ENCODE data around the gene CUL2.
"Not testable (repeated sequence)": the region's sequence is repeated elsewhere in the genome, so short reads cannot be mapped to it uniquely, and the experiment has no call there.

CUL2 gene

DNA sequence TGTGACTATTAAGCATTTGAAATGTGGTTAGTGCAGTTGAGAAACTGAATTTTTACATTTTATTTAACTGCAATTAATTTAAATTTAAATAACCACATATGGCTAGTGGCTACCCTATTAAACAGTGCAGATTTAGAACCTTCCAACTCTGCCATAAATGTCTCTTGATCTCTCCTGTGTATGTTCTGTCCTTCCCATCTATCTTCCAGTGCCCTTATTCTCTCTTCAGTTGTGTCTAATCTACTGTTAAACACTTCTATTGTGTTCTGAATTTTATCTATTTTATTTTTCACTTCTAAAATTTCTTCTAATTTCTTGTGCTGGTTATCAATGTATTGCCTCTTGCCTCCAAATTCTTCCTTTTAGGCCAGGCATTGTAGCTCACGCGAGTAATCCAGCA, 105.0 kb downstream of the CUL2 start:
- H3K27ac ChIP-seq: no peak overlapping the region
- CTCF ChIA-PET: interaction anchor here (0.7 to 1.1 kb wide), 3 partner anchors 9 to 319 kb away, joined by 3 to 6 read pairs (median 3); no protein-coding TSS in a partner anchor
- no peak for DNase-seq (ENCODE audit: low spot score)
- POLR2A ChIA-PET (ENCODE audit: low non-redundant PET): no interaction called here
- TF ChIP-seq, protein P1, sequence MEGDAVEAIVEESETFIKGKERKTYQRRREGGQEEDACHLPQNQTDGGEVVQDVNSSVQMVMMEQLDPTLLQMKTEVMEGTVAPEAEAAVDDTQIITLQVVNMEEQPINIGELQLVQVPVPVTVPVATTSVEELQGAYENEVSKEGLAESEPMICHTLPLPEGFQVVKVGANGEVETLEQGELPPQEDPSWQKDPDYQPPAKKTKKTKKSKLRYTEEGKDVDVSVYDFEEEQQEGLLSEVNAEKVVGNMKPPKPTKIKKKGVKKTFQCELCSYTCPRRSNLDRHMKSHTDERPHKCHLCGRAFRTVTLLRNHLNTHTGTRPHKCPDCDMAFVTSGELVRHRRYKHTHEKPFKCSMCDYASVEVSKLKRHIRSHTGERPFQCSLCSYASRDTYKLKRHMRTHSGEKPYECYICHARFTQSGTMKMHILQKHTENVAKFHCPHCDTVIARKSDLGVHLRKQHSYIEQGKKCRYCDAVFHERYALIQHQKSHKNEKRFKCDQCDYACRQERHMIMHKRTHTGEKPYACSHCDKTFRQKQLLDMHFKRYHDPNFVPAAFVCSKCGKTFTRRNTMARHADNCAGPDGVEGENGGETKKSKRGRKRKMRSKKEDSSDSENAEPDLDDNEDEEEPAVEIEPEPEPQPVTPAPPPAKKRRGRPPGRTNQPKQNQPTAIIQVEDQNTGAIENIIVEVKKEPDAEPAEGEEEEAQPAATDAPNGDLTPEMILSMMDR (conservative IDR thresholded peaks at IDR 0.05; ENCODE audit: low read depth): no peak

DNA sequence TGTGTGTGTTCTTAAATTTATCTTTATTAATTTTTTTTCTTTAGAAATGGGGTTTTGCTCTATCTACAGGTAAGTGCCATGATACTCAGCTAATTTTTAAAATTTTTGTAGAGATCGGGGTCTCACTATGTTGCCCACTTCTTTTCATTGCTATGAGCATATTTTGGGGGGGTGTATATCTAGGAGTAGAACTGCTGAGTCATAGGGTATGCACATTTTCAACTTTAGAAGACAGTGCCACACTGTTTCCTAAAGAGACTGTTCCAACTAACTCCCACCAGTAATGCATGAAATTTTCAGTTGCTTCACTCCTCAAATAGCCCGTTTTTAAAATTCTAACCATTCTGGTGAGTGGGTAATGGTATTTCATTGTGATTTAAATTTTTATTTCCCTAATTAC, 108.3 kb downstream of the CUL2 start:
- ChIA-PET CTCF (interaction anchor here (1.1 kb wide), 1 partner anchor 12 kb away, joined by 4 read pairs; no protein-coding TSS in a partner anchor), POLR2A (ENCODE audit: low non-redundant PET) (no interaction called here)
- no peak overlapping the region for H3K27ac ChIP-seq
- TF ChIP-seq, protein P1 (conservative IDR thresholded peaks at IDR 0.05; ENCODE audit: low read depth): no peak
- DNase-seq (ENCODE audit: low spot score): no peak

DNA sequence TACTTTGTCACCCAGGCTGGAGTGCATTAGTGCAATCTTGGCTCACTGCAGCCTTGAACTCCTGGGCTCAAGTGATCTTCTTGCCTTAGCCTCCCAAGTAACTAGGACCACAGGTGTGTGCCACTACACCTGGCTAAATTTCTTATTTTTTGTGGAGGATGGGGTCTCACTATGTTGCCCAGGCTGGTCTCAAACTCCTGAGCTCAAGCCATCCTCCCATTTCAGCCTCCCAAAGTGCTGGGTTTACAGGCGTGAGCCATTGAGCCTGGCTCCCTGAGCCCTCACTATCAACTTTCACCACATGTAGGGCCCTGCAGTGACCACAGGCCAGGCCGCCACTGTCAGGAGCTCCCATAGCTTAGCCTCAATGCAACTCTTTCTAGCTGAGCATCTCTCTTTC, 110.2 kb downstream of the CUL2 start:
- ChIA-PET POLR2A (ENCODE audit: low non-redundant PET) (no interaction called here), CTCF (no interaction called here)
- no peak for DNase-seq (ENCODE audit: low spot score)
- no peak overlapping the region for H3K27ac ChIP-seq
- TF ChIP-seq, protein P1 (conservative IDR thresholded peaks at IDR 0.05; ENCODE audit: low read depth): no peak

DNA sequence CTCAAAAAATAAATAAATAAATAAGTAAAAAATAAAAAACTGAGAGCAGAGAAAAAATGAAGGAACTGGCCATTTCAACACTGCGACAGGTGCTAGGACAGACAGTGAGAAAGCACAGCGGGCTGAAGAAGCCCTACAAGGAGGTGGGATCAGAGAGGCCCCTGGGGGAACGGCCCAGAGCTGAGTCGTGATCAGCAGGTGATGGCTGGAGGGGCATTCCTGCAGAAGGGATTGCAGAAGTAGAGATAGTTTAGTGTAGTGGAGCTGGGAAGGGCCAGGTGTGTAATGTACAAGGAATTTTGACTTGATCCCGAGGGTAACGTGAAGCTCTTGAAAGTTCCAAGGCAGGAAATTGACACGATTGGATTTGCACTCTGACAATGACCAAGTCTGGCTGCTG, 112.1 kb downstream of the CUL2 start:
- DNase-seq (ENCODE audit: low spot score): peak; percentile 40
- POLR2A ChIA-PET (ENCODE audit: low non-redundant PET): no interaction called here
- CTCF ChIA-PET: no interaction called here
- no peak overlapping the region for H3K27ac ChIP-seq
- TF ChIP-seq, protein P1 (conservative IDR thresholded peaks at IDR 0.05; ENCODE audit: low read depth): no peak

DNA sequence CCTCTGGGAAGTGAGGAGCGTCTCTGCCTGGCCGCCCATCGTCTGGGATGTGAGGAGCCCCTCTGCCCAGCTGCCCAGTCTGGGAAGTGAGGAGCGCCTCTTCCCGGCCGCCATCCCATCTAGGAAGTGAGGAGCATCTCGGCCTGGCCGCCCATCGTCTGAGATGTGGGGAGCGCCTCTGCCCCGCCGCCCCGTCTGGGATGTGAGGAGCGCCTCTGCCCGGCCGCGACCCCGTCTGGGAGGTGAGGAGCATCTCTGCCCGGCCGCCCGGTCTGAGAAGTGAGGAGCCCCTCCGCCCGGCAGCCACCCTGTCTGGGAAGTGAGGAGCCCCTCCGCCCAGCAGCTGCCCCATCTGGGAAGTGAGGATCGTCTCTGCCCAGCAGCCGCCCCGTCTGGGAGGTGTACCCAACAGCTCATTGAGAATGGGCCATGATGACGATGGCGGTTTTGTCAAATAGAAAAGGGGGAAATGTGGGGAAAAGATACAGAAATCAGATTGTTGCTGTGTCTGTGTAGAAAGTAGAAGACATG, 113.7 kb downstream of the CUL2 start:
- POLR2A ChIA-PET (ENCODE audit: low non-redundant PET); DNase-seq (ENCODE audit: low spot score); CTCF ChIA-PET; H3K27ac ChIP-seq: not testable (repeated sequence)

DNA sequence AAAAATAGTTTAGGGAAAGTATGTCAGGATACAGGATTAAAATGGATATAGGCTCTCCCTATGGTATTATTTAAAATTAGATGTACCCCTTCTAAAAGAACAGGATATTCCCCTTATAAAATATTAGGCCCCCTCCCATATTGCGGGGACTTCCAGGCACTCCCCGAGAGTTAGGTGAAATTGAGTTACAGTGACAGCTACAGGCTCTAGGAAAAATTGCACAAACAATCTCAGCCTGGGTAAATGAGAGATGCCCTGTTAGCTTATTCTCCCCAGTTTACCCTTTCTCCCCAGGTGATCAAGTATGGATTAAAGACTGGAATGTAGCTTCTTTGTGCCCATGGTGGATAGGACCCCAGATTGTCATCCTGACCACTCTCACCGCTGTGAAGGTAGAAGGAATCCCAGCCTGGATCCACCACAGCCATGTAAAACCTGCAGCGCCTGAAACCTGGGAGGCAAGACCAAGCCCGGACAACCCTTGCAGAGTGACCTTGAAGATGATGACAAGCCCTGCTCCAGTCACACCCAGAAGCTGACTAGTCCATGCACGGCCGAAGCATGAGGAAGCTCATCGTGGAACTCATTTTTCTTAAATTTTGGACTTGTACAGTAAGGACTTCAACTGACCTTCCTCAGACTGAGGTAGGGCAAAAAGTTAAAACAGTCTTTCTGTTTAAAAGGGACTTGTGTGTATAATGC, 115.6 kb downstream of the CUL2 start:
- POLR2A ChIA-PET (ENCODE audit: low non-redundant PET); H3K27ac ChIP-seq: not testable (repeated sequence)

DNA sequence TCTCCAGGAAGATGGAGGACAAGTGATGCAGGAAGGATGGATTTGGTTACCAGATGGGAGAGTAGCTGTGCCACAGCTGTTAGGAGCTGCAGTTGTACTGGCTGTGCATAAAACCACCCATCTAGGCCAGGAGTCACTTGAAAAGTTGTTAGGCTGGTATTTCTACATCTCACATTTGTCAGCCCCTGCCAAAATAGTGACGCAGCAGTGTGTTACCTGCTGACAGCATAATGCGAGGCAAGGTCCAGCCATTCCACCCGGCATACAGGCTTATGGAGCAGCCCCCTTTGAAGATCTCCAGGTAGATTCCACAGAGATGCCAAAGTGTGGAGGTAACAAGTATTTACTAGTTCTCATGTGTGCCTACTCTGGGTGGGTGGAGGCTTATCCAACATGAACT, 116.4 kb downstream of the CUL2 start:
- DNase-seq (ENCODE audit: low spot score): peak; percentile 45
- H3K27ac ChIP-seq; POLR2A ChIA-PET (ENCODE audit: low non-redundant PET): not testable (repeated sequence)
- CTCF ChIA-PET: interaction anchor here (0.6 to 1.5 kb wide), 2 partner anchors 150 to 248 kb away, joined by 3 to 8 read pairs; no protein-coding TSS in a partner anchor

More for the DNA sequence above, 115.6 kb downstream of the CUL2 start:
- CTCF ChIA-PET: interaction anchor here (0.6 to 1.5 kb wide), 2 partner anchors 150 to 250 kb away, joined by 3 to 8 read pairs; no protein-coding TSS in a partner anchor
- not testable (repeated sequence) for DNase-seq (ENCODE audit: low spot score)

DNA sequence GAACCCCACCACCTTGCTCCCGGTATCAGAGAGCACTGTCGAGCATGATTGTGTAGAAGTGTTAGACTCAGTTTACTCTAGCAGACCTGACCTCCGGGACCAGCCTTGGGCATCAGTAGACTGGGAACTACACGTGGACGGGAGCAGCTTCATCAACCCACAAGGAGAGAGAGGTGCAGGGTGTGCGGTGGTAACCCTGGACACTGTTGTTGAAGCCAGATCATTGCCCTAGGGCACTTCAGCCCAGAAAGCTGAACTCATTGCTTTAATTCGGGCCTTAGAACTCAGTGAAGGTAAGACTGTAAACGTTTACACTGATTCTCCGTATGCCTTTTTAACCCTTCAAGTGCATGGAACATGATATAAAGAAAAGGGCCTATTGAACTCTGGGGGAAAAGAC, 117.0 kb downstream of the CUL2 start:
- CTCF ChIA-PET; H3K27ac ChIP-seq; DNase-seq (ENCODE audit: low spot score); POLR2A ChIA-PET (ENCODE audit: low non-redundant PET): not testable (repeated sequence)

DNA sequence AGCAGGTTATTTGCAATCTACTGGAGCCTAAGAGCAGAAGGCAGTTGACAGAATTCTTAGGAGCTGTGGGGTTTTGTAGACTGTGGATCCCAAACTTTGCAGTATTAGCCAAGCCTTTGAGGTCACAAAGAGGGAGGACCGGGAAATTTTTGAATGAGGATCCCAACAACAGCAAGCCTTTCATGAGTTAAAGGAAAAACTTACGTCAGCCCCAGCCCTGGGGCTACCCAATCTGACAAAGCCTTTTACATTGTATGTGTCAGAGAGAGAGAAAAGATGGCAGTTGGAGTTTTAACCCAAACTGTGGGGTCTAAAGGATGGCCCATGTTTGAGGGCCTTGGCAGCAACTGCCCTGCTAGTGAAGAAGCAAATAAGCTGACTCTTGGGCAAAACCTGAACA, 117.5 kb downstream of the CUL2 start:
- H3K27ac ChIP-seq; CTCF ChIA-PET; POLR2A ChIA-PET (ENCODE audit: low non-redundant PET); DNase-seq (ENCODE audit: low spot score): not testable (repeated sequence)

DNA sequence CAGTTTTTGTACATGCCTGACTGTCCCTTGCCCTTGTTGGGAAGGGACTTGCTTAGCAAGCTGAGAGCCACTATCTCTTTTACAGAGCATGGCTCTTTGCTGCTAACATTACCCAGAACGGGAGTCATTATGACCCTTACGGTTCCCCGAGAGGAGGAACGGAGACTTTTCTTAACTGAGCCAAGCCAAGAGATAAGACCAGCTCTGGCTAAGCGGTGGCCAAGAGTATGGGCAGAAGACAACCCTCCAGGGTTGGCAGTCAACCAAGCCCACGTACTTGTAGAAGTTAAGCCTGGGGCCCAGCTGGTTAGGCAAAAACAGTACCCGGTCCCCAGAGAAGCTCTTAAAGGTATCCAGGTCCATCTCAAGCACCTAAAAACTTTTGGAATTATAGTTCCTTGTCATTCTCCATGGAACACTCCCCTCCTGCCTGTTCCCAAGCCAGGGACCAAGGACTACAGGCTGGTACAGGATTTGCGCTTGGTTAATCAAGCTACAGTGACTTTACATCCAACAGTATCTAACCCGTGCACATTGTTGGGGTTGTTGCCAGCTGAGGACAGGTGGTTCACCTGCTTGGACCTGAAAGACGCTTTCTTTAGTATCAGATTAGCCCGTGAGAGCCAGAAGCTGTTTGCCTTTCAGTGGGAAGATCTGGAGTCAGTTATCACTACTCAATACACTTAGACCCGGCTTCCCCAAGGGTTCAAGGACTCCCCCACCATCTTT, 118.4 kb downstream of the CUL2 start:
- DNase-seq (ENCODE audit: low spot score); H3K27ac ChIP-seq; POLR2A ChIA-PET (ENCODE audit: low non-redundant PET): not testable (repeated sequence)
- CTCF ChIA-PET: interaction anchor here (0.6 to 1.1 kb wide), 4 partner anchors 27 to 409 kb away, joined by 3 read pairs; no protein-coding TSS in a partner anchor

Data from RWPE1 (cell line).